SK-MEL-5 (cell line): Measurements from ENCODE around the gene PADI4. TPM values are rescaled to one million over a fixed set of nuclear protein-coding genes. Genes with fewer than 3 reads are reported as not detected.

Experiments
- DNase-seq: peaks from one replicate; pipeline ENCODE4 v3.0.0-alpha.2; 2016; ENCODE audit warnings: low read depth, low spot score
- in situ Hi-C: cut with HindIII; loops from 2 replicates; pipeline ENCODE4 v1.10.0; 2016; ENCODE audit warnings: low sequenced_read_pairs, high pct_unique_total_duplicates, low pct_unique_long_range_greater_than_20kb
- total RNA-seq: library from RNA; depleted of rRNA; stranded (reverse); fragments of >200 nt; shearing (Covaris generic); gene quantifications from 2 replicates; pipeline ENCODE4 v1.2.3, GENCODE V29; 2014

The PADI4 gene
- total RNA-seq, 1 experiment from 2014 or later, result not detected

- no peak for DNase-seq
These were observed 28.8 kb upstream of the PADI4 start for GRCh38 chr1:17278996-17279830.

DNA sequence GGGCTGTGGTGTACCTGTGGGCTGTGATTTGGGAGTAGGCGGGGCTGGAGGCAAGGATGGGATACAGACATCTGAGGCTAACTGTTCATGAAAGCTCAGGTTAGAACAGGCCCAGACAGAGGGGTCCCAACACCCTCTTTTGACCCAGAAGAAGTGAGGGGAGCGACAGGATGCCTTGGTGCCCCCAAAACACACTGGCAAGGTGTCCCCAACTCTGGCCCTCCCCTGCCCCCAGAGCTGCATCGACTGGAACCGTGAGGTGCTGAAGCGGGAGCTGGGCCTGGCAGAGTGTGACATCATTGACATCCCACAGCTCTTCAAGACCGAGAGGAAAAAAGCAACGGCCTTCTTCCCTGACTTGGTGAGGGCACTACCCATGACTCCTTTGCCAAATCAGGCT is 27.6 kb upstream of the PADI4 start:
- in situ Hi-C loops, result no loop called here
- DNase-seq, result no peak

More at GRCh38 chr1:17278996-17279830, 28.8 kb upstream of the PADI4 start:
- in situ Hi-C loops, result no loop called here

DNA sequence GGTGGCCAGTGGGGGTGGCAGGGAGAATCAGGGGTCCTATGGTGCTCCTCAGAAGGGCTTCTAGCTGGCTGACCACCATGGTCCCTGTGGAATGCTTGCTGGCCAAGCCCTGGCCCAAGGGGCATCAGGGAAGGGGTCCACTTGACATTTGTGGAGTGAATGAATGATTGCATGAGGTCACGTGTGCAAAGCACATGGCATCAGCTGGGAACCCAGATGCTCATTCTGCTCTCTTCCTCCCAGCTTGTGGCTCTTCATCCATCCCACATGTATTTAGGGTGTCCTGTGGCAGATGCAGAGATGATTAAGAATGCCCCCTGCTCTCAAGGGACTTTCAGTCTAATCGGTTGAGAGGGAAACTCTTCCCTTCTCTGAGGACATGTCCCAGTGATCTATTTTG is 27.1 kb upstream of the PADI4 start:
- in situ Hi-C loops, result no loop called here
- no peak for DNase-seq

DNA sequence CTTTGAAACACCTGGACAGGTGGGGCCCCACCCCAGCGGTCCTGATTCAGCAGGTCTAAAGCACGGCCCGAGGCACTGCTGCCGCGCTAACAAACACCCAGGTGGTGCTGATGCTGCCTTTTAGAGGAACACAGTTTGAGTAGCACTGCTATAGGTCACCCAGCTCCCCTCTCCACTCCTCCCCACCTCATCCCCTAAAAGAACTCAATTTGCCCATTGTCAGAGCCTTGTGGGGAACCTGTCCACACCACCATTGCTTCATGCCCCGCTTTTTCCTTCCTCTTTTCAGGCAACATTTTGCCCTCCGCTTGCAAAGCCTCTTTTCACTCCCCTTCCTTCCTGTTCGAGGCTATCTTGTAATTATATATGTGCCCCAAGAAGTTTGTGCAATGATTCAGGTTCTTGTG is 26.2 kb upstream of the PADI4 start:
- no peak for DNase-seq
- in situ Hi-C loops, result no loop called here

- in situ Hi-C loops, result no loop called here
These were observed 25.2 kb upstream of the PADI4 start for GRCh38 chr1:17282836-17283235.

DNA sequence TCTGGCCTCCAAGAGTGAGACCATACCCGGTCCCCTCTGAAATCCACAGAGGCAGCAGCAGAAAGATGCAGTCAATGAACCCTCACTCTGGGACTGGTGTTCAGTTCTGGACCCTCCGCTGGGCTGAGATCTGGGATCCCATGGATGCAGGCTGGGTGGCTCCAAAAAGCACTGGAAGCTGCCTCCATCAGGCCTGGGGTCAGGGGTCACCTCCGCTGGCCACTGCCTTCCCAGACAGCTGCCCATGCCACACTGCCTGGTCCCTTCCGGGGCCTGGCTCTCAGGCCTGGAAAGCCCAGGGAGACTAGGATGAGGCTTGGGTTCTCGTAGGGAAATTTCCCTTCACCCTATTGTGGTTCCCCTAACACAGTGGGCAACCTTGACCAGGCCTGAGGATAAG is 21.4 kb upstream of the PADI4 start:
- in situ Hi-C loops, result no loop called here
- no peak for DNase-seq

More at GRCh38 chr1:17282836-17283235, 25.2 kb upstream of the PADI4 start:
- no peak for DNase-seq

DNA sequence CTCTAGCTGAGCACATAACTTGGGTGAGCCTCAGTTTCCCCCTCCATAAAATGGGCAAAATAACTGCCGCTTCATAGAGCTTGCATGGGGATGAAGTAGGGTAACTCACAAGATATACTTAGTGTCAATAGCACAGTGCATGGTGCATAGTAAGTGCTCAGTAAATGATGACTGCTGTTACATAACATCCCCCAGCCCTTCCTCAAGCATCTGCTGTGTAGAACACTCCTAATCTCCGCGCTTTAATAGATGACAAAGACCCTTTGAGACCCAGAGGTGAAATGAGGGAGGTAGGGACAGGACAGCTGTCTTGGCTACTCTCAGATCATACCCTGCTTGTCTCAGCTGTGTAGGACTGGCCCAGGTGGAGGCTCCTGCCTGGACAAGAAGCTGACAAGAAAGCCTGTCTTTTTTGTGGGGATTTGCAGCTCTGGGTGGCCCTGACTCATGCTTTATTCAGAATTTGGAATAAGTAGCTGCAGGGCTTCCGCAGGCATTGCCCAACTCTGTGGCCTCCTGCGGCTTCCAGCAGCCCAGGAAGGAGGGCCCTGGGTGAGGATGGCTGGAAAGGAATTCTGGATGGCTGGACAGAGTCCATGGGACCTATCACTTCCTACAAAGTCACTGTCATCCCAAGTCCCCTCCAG is 20.7 kb upstream of the PADI4 start:
- in situ Hi-C loops, result no loop called here
- peak; percentile 58 for DNase-seq

DNA sequence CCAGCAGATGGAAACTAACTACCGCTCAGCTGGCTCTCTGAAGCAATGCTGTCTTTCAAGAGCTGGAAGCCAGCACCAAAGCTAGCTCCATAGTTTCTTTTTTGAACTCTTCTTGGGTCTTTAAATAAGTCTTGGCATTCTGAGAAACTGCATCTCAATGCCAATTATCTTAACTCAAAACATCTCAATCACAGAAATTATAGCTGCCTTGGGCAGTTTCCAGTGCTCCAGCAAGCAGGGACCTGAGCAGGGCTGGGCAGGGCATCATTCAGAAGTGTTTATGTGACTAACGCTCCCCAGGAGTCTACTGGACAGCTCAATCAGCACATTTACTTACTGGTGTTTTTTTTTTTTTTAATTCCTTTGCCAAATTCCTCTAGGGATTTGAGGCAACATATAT is 18.3 kb upstream of the PADI4 start:
- no peak for DNase-seq
- in situ Hi-C loops, result no loop called here

- in situ Hi-C loops, result no loop called here
- DNase-seq, result no peak
These were observed 17.4 kb upstream of the PADI4 start for GRCh38 chr1:17290553-17290952.

GRCh38 chr1:17292299-17293160 is 15.5 kb upstream of the PADI4 start:
- in situ Hi-C loops, result no loop called here
- DNase-seq, result no peak

GRCh38 chr1:17293681-17294425 is 14.1 kb upstream of the PADI4 start:
- peak; percentile 71 for DNase-seq
- in situ Hi-C loops, result no loop called here

DNA sequence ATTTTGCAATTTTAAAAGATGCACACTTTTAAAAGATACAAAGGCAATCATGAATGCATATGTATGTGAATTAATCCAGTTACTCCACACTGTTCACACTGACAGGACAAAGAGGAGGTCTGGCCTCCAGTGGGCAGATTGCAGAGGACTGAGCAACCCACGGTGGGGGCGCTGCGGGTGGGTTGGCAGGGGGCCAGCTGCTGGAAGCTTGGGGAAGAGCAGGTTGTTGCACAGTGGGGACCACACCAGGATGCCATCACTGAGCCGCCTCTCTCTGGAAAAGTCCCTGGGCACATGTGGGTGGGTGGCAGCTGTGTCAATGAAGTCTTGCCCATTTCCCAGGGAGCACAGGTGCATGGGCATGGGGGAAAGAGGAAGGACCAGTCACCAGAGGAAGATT is 12.7 kb upstream of the PADI4 start:
- in situ Hi-C loops, result no loop called here
- DNase-seq, result no peak

- in situ Hi-C loops, result no loop called here
- DNase-seq, result no peak
These were observed 11.9 kb upstream of the PADI4 start for GRCh38 chr1:17296086-17296485.

DNA sequence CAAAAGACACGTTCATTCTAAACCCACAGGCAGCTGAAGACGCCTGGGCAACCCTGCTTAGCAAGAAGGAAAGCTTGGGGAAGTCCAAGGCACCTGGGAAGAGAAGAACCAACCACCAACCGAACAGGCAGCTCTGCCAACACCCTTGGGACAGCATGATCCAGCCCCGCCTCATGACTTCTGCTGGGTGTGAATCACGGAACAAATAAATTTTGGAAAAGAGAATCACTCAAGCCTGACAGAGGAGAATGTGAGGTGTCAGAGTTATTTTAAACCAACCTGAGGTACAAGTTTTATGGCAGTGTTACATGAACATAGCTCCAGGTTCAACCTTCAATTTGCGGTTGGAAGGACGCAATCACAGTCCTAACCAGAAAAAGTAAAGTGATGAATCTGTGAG is 10.0 kb upstream of the PADI4 start:
- DNase-seq, result no peak
- in situ Hi-C loops, result no loop called here

GRCh38 chr1:17301767-17302166 is 6.2 kb upstream of the PADI4 start:
- in situ Hi-C loops, result no loop called here

GRCh38 chr1:17304151-17304825 is 3.7 kb upstream of the PADI4 start:
- DNase-seq, result no peak

More at GRCh38 chr1:17301767-17302166, 6.2 kb upstream of the PADI4 start:
- DNase-seq, result no peak

GRCh38 chr1:17304826-17305175 is 3.2 kb upstream of the PADI4 start:
- in situ Hi-C loops, result no loop called here
- no peak for DNase-seq

More at GRCh38 chr1:17304151-17304825, 3.7 kb upstream of the PADI4 start:
- in situ Hi-C loops, result no loop called here
